A375 (cell line): ENCODE results near the gene GALK2. TPM values are rescaled to one million over a fixed set of nuclear protein-coding genes. Genes with fewer than 3 reads are reported as not detected.

ENCODE experiments used
- small RNA-seq: library from RNA; depleted of rRNA; stranded (forward); fragments of <200 nt; gene quantifications from one replicate; pipeline ENCODE3, GENCODE V24; 2014
- total RNA-seq: library from RNA; depleted of rRNA; stranded (reverse); fragments of >200 nt; shearing (Covaris generic); gene quantifications from 2 replicates; pipeline ENCODE4 v1.2.3, GENCODE V29; 2014; rRNA removed

GALK2 gene
- total RNA-seq = 50.1 and 52.8 TPM in 2 replicates

DNA sequence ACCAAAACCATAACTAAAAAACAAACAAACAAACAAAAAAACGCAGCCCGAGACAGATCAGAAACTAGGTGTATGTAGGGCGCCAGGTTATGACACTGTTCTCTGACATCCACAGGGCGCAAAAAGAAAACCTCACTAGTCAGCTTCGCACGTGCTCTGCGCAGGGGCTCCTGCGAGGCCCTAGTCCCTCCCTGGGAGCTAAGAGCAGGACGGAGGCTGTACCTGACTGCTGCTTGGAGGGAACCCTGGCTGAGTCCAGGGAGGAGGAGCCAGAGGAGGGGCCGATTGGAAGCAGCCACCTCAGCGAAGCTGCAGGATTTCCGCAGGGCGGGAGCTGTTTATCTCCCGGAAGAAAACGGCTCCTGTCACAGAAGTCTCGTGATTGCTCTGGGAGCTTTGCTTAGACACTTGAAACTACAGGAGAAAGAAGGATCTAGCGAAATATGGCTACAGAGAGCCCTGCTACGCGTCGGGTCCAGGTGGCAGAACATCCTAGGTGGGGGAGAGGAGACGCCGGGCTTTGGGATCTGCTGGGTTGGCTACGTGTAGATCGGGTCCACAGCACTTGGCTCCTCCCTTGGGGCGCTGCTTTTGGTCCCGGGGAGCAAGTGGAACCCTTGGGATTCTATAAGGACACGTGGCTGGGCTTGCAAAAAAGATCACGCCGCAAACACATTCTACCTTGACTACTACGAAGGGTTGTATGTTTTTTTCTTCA is at the start of gene GALK2:
TSS of gene GALK2 (plus strand) at position 368 of the 718 bp plus-strand sequence. CDS start at position 444, 76 bp downstream.

DNA sequence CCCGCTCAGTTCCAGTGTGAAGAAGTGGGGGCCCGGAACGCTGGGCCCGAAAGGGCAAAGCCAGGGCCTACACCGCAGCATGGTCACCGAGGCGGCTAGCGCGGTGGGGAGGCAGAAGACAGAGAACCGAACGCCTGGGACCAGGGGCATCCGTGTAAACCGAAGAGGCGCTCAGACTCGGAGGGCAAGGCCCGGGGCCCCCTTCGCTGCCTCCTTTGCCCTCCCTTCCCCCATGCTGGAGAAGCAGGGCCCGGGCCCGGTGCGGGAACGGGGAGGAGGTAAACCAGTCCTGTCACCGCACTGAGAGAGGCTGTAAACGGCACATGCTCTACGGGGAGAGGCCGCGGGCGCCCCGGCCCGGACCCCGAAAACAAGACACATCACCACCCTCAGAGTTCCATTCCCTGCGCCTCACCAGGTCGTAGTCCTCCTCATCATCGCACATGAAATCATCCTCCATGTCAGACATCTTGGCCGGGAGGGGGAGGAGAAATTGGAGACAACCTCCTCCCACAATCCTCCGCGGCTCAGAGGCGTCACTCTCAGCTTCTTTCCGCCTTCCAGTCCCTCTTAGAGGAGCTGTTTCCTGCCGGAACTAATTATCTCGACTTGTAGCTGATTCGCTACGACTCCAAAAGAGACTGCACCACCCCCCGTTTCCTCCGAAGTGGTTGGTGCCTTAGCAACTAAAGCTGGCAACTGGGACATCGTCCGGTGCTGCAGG is 14.8 kb upstream of the GALK2 start, which contains the start of gene COPS2:
TSS of gene COPS2 (minus strand) at position 490 of the 724 bp plus-strand sequence. CDS start at position 469, 21 bp downstream.

Small RNAs within 50 kb of the gene (small RNA-seq; reads per million reads assigned to genes)
- gene MIR4716 (not detected), gene RF00019 (not detected), gene RN7SL307P (not detected)

Other genes with a start within 250 kb of the GALK2 start
- 10.2 and 12.2 TPM in 2 replicates for gene SHC4, start 206.3 kb upstream of the GALK2 start, total RNA-seq
- 12.7 and 16.6 TPM in 2 replicates for gene SECISBP2L, start 123.8 kb upstream of the GALK2 start, total RNA-seq
- gene COPS2, start 14.6 kb upstream of the GALK2 start, total RNA-seq = 58.1 and 84.6 TPM in 2 replicates